HEK293 (cell line): ENCODE data around the gene LACTBL1.

Experiments used
- GLIS1 ChIP-seq: fragments of 450-650 bp; formaldehyde crosslinking; IDR thresholded peaks from 2 replicates; pipeline ENCODE4 v1.5.1; 2016; ENCODE audit warnings: missing biosample characterization, missing genetic modification characterization
- KLF16 ChIP-seq: fragments of 450-650 bp; formaldehyde crosslinking; IDR thresholded peaks from 2 replicates; pipeline ENCODE4 v1.5.1; 2017; ENCODE audit warnings: missing biosample characterization, missing genetic modification characterization
- ZBTB20 ChIP-seq: fragments of 450-650 bp; formaldehyde crosslinking; IDR thresholded peaks from 2 replicates; pipeline ENCODE4 v1.5.1; 2016; ENCODE audit warnings: missing biosample characterization, missing genetic modification characterization
- ZFP3 ChIP-seq: fragments of 450-650 bp; formaldehyde crosslinking; IDR thresholded peaks from 2 replicates; pipeline ENCODE4 v1.5.1; 2016; ENCODE audit warnings: low read depth, missing biosample characterization, missing genetic modification characterization
- ZNF335 ChIP-seq: fragments of 450-650 bp; formaldehyde crosslinking; conservative IDR thresholded peaks from 2 replicates; pipeline ENCODE4 v1.5.1; 2016; ENCODE audit warnings: missing biosample characterization, missing genetic modification characterization
- ZNF341 ChIP-seq: fragments of 450-650 bp; formaldehyde crosslinking; IDR thresholded peaks from 2 replicates; pipeline ENCODE4; 2016; ENCODE audit warnings: low read depth, missing biosample characterization, missing genetic modification characterization
- ZNF350 ChIP-seq: fragments of 450-650 bp; formaldehyde crosslinking; IDR thresholded peaks from 2 replicates; pipeline ENCODE4 v1.5.0; 2017; ENCODE audit warnings: missing biosample characterization, mild to moderate bottlenecking, missing genetic modification characterization
- ZNF664 ChIP-seq: fragments of 450-650 bp; formaldehyde crosslinking; IDR thresholded peaks from 2 replicates; pipeline ENCODE4 v1.5.1; 2016; ENCODE audit warnings: missing biosample characterization, missing genetic modification characterization
- TF ChIP-seq, protein P1 (sequence below): fragments of 450-650 bp; formaldehyde crosslinking; IDR thresholded peaks from 2 replicates; pipeline ENCODE4 v1.5.1; 2016; ENCODE audit warnings: missing biosample characterization, missing genetic modification characterization
- TF ChIP-seq, protein P2 (sequence below): fragments of 450-650 bp; IDR thresholded peaks from 2 replicates; pipeline ENCODE4 v1.5.1; 2018; ENCODE audit warnings: missing biosample characterization, missing genetic modification characterization
- TF ChIP-seq, protein P3 (sequence below): fragments of 450-650 bp; formaldehyde crosslinking; IDR thresholded peaks from 2 replicates; pipeline ENCODE4 v1.5.1; 2017; ENCODE audit warnings: missing biosample characterization, missing genetic modification characterization
- TF ChIP-seq, protein P4 (sequence below): fragments of 450-650 bp; formaldehyde crosslinking; conservative IDR thresholded peaks from 2 replicates; pipeline ENCODE4 v1.5.1; 2016; ENCODE audit warnings: low read depth, missing biosample characterization, missing genetic modification characterization
- TF ChIP-seq, protein P5 (sequence below): IDR thresholded peaks from 2 replicates; pipeline ENCODE4 v1.6.1; 2011; ENCODE audit warnings: mild to moderate bottlenecking, low read depth, low read length, borderline replicate concordance
- TF ChIP-seq, protein P6 (sequence below): fragments of 450-650 bp; formaldehyde crosslinking; IDR thresholded peaks from 2 replicates; pipeline ENCODE4 v1.5.1; 2016; ENCODE audit warnings: missing biosample characterization, missing genetic modification characterization

The LACTBL1 gene

DNA sequence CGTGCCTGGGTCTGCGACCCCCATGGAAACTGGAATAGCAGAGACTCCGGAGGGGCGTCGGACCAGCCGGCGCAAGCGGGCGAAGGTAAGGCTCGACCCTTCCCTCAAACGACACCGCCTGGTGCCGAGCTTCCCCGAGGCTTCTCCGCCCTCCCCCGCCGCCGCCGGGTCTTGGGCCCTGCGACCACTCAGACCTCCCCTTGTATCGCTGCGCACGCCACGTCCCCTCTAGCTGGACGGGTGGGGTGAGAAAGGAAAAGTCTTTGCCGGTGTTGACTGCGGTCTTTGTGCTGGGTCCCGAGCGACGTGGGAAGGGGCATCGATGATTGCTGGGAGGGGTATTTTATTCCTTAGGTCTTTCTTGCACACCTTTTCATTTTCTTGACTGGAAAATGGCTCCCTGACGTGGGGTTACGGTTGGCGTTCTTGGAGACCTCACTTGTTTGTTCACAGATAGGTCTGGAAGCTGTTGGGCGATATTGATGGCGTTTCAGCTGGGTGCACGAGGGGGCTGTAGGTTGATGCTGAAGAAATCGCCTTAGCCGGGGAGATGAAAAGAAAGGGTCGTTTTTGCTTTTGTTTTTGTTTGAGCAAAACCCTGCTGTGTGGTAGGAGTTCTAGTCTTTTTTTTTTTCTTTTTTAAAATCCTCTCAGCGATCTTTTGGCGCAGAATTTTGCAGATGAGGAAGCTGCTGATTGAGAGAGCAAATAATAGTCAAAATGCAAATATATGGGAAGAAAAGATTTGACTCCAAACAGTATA is 47.4 kb upstream of the LACTBL1 start (continued):
- TF ChIP-seq, protein P1, sequence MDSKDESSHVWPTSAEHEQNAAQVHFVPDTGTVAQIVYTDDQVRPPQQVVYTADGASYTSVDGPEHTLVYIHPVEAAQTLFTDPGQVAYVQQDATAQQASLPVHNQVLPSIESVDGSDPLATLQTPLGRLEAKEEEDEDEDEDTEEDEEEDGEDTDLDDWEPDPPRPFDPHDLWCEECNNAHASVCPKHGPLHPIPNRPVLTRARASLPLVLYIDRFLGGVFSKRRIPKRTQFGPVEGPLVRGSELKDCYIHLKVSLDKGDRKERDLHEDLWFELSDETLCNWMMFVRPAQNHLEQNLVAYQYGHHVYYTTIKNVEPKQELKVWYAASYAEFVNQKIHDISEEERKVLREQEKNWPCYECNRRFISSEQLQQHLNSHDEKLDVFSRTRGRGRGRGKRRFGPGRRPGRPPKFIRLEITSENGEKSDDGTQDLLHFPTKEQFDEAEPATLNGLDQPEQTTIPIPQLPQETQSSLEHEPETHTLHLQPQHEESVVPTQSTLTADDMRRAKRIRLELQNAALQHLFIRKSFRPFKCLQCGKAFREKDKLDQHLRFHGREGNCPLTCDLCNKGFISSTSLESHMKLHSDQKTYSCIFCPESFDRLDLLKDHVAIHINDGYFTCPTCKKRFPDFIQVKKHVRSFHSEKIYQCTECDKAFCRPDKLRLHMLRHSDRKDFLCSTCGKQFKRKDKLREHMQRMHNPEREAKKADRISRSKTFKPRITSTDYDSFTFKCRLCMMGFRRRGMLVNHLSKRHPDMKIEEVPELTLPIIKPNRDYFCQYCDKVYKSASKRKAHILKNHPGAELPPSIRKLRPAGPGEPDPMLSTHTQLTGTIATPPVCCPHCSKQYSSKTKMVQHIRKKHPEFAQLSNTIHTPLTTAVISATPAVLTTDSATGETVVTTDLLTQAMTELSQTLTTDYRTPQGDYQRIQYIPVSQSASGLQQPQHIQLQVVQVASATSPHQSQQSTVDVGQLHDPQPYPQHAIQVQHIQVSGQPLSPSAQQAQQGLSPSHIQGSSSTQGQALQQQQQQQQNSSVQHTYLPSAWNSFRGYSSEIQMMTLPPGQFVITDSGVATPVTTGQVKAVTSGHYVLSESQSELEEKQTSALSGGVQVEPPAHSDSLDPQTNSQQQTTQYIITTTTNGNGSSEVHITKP (tag by site-specific recombination), result peak; percentile 46
- TF ChIP-seq ZNF664 (tag by site-specific recombination) (no peak), GLIS1 (no peak), ZNF335 (peak; percentile 88), ZNF341 (peak; percentile 78), ZFP3 (tag by site-specific recombination) (no peak), KLF16 (tag by site-specific recombination) (no peak), ZBTB20 (tag by site-specific recombination) (0 out of 2 replicates have a peak, but pooled peaks have one; percentile 11), ZNF350 (tag by site-specific recombination) (no peak)
- TF ChIP-seq, protein P2, sequence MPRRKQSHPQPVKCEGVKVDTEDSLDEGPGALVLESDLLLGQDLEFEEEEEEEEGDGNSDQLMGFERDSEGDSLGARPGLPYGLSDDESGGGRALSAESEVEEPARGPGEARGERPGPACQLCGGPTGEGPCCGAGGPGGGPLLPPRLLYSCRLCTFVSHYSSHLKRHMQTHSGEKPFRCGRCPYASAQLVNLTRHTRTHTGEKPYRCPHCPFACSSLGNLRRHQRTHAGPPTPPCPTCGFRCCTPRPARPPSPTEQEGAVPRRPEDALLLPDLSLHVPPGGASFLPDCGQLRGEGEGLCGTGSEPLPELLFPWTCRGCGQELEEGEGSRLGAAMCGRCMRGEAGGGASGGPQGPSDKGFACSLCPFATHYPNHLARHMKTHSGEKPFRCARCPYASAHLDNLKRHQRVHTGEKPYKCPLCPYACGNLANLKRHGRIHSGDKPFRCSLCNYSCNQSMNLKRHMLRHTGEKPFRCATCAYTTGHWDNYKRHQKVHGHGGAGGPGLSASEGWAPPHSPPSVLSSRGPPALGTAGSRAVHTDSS (tag by site-specific recombination), result no peak
- TF ChIP-seq, protein P3, sequence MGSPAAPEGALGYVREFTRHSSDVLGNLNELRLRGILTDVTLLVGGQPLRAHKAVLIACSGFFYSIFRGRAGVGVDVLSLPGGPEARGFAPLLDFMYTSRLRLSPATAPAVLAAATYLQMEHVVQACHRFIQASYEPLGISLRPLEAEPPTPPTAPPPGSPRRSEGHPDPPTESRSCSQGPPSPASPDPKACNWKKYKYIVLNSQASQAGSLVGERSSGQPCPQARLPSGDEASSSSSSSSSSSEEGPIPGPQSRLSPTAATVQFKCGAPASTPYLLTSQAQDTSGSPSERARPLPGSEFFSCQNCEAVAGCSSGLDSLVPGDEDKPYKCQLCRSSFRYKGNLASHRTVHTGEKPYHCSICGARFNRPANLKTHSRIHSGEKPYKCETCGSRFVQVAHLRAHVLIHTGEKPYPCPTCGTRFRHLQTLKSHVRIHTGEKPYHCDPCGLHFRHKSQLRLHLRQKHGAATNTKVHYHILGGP (tag by site-specific recombination), result no peak
- TF ChIP-seq, protein P4, sequence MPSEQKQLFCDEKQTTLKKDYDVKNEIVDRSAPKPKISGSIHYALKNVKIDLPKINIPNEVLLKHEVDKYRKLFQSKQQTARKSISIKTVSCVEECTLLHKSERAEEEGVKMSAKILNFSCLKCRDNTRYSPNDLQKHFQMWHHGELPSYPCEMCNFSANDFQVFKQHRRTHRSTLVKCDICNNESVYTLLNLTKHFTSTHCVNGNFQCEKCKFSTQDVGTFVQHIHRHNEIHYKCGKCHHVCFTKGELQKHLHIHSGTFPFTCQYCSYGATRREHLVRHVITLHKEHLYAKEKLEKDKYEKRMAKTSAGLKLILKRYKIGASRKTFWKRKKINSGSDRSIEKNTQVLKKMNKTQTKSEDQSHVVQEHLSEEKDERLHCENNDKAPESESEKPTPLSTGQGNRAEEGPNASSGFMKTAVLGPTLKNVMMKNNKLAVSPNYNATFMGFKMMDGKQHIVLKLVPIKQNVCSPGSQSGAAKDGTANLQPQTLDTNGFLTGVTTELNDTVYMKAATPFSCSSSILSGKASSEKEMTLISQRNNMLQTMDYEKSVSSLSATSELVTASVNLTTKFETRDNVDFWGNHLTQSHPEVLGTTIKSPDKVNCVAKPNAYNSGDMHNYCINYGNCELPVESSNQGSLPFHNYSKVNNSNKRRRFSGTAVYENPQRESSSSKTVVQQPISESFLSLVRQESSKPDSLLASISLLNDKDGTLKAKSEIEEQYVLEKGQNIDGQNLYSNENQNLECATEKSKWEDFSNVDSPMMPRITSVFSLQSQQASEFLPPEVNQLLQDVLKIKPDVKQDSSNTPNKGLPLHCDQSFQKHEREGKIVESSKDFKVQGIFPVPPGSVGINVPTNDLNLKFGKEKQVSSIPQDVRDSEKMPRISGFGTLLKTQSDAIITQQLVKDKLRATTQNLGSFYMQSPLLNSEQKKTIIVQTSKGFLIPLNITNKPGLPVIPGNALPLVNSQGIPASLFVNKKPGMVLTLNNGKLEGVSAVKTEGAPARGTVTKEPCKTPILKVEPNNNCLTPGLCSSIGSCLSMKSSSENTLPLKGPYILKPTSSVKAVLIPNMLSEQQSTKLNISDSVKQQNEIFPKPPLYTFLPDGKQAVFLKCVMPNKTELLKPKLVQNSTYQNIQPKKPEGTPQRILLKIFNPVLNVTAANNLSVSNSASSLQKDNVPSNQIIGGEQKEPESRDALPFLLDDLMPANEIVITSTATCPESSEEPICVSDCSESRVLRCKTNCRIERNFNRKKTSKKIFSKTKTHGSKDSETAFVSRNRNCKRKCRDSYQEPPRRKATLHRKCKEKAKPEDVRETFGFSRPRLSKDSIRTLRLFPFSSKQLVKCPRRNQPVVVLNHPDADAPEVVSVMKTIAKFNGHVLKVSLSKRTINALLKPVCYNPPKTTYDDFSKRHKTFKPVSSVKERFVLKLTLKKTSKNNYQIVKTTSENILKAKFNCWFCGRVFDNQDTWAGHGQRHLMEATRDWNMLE (tag by site-specific recombination), result no peak
- TF ChIP-seq, protein P5, sequence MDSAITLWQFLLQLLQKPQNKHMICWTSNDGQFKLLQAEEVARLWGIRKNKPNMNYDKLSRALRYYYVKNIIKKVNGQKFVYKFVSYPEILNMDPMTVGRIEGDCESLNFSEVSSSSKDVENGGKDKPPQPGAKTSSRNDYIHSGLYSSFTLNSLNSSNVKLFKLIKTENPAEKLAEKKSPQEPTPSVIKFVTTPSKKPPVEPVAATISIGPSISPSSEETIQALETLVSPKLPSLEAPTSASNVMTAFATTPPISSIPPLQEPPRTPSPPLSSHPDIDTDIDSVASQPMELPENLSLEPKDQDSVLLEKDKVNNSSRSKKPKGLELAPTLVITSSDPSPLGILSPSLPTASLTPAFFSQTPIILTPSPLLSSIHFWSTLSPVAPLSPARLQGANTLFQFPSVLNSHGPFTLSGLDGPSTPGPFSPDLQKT, result no peak
- TF ChIP-seq, protein P6, sequence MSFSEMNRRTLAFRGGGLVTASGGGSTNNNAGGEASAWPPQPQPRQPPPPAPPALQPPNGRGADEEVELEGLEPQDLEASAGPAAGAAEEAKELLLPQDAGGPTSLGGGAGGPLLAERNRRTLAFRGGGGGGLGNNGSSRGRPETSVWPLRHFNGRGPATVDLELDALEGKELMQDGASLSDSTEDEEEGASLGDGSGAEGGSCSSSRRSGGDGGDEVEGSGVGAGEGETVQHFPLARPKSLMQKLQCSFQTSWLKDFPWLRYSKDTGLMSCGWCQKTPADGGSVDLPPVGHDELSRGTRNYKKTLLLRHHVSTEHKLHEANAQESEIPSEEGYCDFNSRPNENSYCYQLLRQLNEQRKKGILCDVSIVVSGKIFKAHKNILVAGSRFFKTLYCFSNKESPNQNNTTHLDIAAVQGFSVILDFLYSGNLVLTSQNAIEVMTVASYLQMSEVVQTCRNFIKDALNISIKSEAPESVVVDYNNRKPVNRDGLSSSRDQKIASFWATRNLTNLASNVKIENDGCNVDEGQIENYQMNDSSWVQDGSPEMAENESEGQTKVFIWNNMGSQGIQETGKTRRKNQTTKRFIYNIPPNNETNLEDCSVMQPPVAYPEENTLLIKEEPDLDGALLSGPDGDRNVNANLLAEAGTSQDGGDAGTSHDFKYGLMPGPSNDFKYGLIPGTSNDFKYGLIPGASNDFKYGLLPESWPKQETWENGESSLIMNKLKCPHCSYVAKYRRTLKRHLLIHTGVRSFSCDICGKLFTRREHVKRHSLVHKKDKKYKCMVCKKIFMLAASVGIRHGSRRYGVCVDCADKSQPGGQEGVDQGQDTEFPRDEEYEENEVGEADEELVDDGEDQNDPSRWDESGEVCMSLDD (tag by site-specific recombination), result 0 out of 2 replicates have a peak, but pooled peaks have one; percentile 25
